GM23338 (cell line): ENCODE results near the gene PTPRN2. TPM values are rescaled to one million over a fixed set of nuclear protein-coding genes. Genes with fewer than 3 reads are reported as not detected.

ENCODE experiments used
- ATAC-seq: fragments of 200-7000 bp; cut with Tn5 transposase; 3 replicates; pipeline ENCODE4 v1.9.1; 2020
- DNase-seq: peaks from one replicate; pipeline ENCODE4 v3.0.0-alpha.2; 2015; ENCODE audit warnings: low spot score
- H2AFZ ChIP-seq: fragments of 200-600 bp; sonication (generic); 2 replicates; pipeline ENCODE4 v1.8.0; 2016; ENCODE audit warnings: antibody characterized with exemption, mild to moderate bottlenecking, moderate library complexity
- H3F3A ChIP-seq: fragments of 200-600 bp; sonication (generic); replicated peaks from 2 replicates; pipeline ENCODE4 v1.8.0; 2017; ENCODE audit warnings: antibody characterized with exemption, mixed run types, low read depth
- H3K27ac ChIP-seq: fragments of 200-600 bp; sonication (generic); 2 replicates; pipeline ENCODE4 v1.6.1; 2016; ENCODE audit warnings: low read depth
- H3K27me3 ChIP-seq: fragments of 200-600 bp; sonication (generic); 2 replicates; pipeline ENCODE4 v1.8.0; 2016; ENCODE audit warnings: mild to moderate bottlenecking, mixed run types, moderate library complexity; ENCODE audit not compliant: insufficient read depth
- H3K36me3 ChIP-seq: fragments of 200-600 bp; sonication (generic); 2 replicates; pipeline ENCODE4 v1.8.0; 2016; ENCODE audit warnings: mild to moderate bottlenecking; ENCODE audit not compliant: insufficient read depth
- H3K4me1 ChIP-seq: fragments of 200-600 bp; sonication (generic); 2 replicates; pipeline ENCODE4 v1.8.0; 2016; ENCODE audit warnings: mild to moderate bottlenecking, moderate library complexity; ENCODE audit not compliant: insufficient read depth
- H3K4me2 ChIP-seq: fragments of 200-600 bp; sonication (generic); 2 replicates; pipeline ENCODE4 v1.7.1; 2017; ENCODE audit warnings: mixed run types
- H3K4me3 ChIP-seq: fragments of 200-600 bp; sonication (generic); 2 replicates; pipeline ENCODE4 v1.6.1; 2016; ENCODE audit warnings: mixed run types
- H3K79me2 ChIP-seq: fragments of 200-600 bp; sonication (generic); replicated peaks from 2 replicates; pipeline ENCODE4 v1.8.0; 2017; ENCODE audit warnings: mild to moderate bottlenecking; ENCODE audit not compliant: insufficient read depth
- H3K9me2 ChIP-seq: fragments of 200-600 bp; sonication (generic); 2 replicates; pipeline ENCODE4 v1.8.0; 2017; ENCODE audit not compliant: insufficient read depth
- H4K20me1 ChIP-seq: fragments of 200-600 bp; sonication (generic); replicated peaks from 2 replicates; pipeline ENCODE4 v1.8.0; 2017; ENCODE audit warnings: mild to moderate bottlenecking; ENCODE audit not compliant: insufficient read depth
- H3K27ac Mint-ChIP-seq: 2 replicates; pipeline ENCODE4 v1.8.0; 2020; ENCODE audit warnings: inconsistent platforms, mild to moderate bottlenecking, moderate library complexity, mixed read lengths
- H3K27me3 Mint-ChIP-seq: 3 replicates; pipeline ENCODE4 v1.8.0; 2022; ENCODE audit warnings: low read depth, mild to moderate bottlenecking, moderate library complexity, mixed read lengths, inconsistent platforms; ENCODE audit not compliant: insufficient read depth, poor library complexity
- H3K36me3 Mint-ChIP-seq: 3 replicates; pipeline ENCODE4 v1.8.0; 2021; ENCODE audit warnings: low read depth, mild to moderate bottlenecking, inconsistent platforms, moderate library complexity, mixed read lengths
- H3K4me1 Mint-ChIP-seq: 3 replicates; pipeline ENCODE4 v1.8.0; 2020; ENCODE audit warnings: mild to moderate bottlenecking, inconsistent platforms, mixed read lengths
- H3K4me3 Mint-ChIP-seq: 3 replicates; pipeline ENCODE4 v1.8.0; 2021; ENCODE audit warnings: moderate library complexity, mild to moderate bottlenecking, inconsistent platforms, mixed read lengths
- H3K9me3 Mint-ChIP-seq: 3 replicates; pipeline ENCODE4 v1.8.0; 2020; ENCODE audit warnings: moderate library complexity, mild to moderate bottlenecking, inconsistent platforms, mixed read lengths
- CTCF ChIP-seq, 2 experiments: fragments of 200-600 bp in 1 of 2; sonication (generic) in 1 of 2; conservative IDR thresholded peaks; 2 replicates each; pipeline versions ENCODE4 v1.5.1 to v1.6.1; 2016 to 2017; ENCODE audit warnings: antibody characterized with exemption in 2 of 2, low read depth in 2 of 2, mild to moderate bottlenecking in 2 of 2, moderate library complexity in 1 of 2
- EZH2phosphoT487 ChIP-seq: fragments of 200-600 bp; sonication (generic); IDR thresholded peaks from one replicate; pipeline ENCODE4 v1.8.1; 2018; ENCODE audit warnings: antibody characterized with exemption; ENCODE audit not compliant: unreplicated experiment
- JUNB ChIP-seq: IDR thresholded peaks from one replicate; pipeline ENCODE4 v1.6.1; 2016; ENCODE audit warnings: antibody characterized with exemption; ENCODE audit not compliant: unreplicated experiment
- NANOG ChIP-seq: IDR thresholded peaks from 2 replicates; pipeline ENCODE4 v1.6.1; 2016; ENCODE audit warnings: antibody characterized with exemption, borderline replicate concordance
- ZNF331 ChIP-seq: fragments of 250-450 bp; sonication (Bioruptor Pico); IDR thresholded peaks from 2 replicates; pipeline ENCODE4 v1.5.0; 2020; ENCODE audit warnings: low read depth, mild to moderate bottlenecking, moderate library complexity
- ZNF462 ChIP-seq: fragments of 250-450 bp; sonication (Bioruptor Pico); IDR thresholded peaks from 2 replicates; pipeline ENCODE4 v1.5.0; 2020; ENCODE audit warnings: mild to moderate bottlenecking, moderate library complexity
- polyA plus RNA-seq: library from polyadenylated mRNA; unstranded; fragments of >200 nt; fragmentation: Nextera tagmentation; extraction: Ambion mirVana; gene quantifications from 2 replicates; pipeline ENCODE4 v1.2.1, GENCODE V29; 2016
- total RNA-seq: library from RNA; depleted of rRNA; stranded (reverse); fragments of >200 nt; shearing (Covaris generic); gene quantifications from 2 replicates; pipeline ENCODE4 v1.2.3, GENCODE V29; 2014

Gene PTPRN2
- total and polyA plus RNA-seq, 2 experiments from 2014 or later, result 0.87 to 4.0 TPM

DNA sequence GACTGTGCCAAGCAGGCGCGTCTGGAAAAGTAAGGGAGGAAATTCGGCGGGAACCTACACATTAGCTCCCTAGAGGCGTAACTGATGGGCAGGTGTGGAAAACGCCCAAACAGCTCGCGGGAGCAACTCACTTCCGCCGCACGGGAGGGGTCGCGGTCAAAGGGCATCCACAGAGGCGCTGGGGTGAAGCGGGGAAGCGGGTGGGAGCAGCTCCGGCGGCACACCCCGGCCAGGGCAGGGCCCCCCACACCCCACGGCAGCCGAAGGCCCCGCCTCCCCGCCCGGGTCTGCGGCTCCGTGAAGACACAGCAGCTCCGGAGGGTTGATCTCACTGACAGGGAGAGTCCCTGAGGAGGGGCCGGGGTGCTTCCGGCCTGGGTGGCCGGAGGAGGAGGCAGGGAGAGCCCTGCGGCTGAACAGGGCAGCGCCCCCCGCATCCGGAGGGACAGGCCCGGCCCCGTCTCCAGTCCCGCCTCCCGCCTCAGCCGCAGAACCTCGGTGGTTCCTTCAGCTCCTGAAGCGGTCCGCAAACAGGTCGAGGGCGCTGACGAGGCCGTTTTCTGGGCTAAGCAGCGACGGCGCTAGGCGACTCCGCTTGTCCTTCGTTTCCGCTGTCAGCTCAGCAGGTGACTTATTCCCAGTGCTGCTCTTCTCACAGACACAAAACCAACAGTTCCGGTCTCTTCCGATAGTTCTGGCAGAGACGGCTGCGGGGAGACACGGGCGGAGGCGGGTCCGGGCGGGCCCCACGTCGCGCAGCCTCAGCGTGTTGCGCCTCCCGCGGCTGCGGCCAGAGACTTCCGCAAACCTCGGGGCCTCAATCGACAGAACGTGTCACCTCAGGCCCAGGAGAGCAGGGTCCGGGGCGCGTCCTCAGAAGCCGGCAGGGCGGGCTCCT is 974.7 kb downstream of the PTPRN2 start (continued):
- TF ChIP-seq ZNF462 (CRISPR knock-in tag), result no peak

- no peaks in the 10 kb centered on the region for H3K36me3 ChIP-seq
- H3K4me2 ChIP-seq, result no peak overlapping the region
- no peak overlapping the region for H2AFZ ChIP-seq
- Mint-ChIP-seq H3K4me3 (no peak overlapping the region), H3K9me3 (peaks cover 89% of the 10 kb centered on the region), H3K27me3 (peaks cover 25% of the 10 kb centered on the region), H3K27ac (no peak overlapping the region), H3K36me3 (peaks cover 35% of the 10 kb centered on the region), H3K4me1 (no peaks in the 10 kb centered on the region)
- H3K4me1 ChIP-seq, result no peaks in the 10 kb centered on the region
- no peaks in the 10 kb centered on the region for H3K9me2 ChIP-seq
- H3K4me3 ChIP-seq, result no peak overlapping the region
- H3K79me2 ChIP-seq, result no peaks in the 10 kb centered on the region
- no peaks in the 10 kb centered on the region for H3K27me3 ChIP-seq
- ATAC-seq, result no peak
- H3F3A ChIP-seq, result no peaks in the 10 kb centered on the region
- no peak for TF ChIP-seq EZH2phosphoT487
- TF ChIP-seq ZNF331 (CRISPR knock-in tag), result no peak
- TF ChIP-seq JUNB, result no peak
- no peak for TF ChIP-seq NANOG
- no peak for TF ChIP-seq CTCF (conservative IDR thresholded peaks at IDR 0.05; ENCODE audit: low read depth in 2 of 2)
- no peaks in the 10 kb centered on the region for H4K20me1 ChIP-seq
- DNase-seq, result no peak
- no peak overlapping the region for H3K27ac ChIP-seq
Measured at GRCh38 chr7:157612009-157612663, 975.5 kb downstream of the PTPRN2 start.
